ENCODE data around the gene SCFD2.
A peak's percentile ranks its signal among the peaks of the same experiment; 100 is the strongest.

SCFD2 gene

DNA sequence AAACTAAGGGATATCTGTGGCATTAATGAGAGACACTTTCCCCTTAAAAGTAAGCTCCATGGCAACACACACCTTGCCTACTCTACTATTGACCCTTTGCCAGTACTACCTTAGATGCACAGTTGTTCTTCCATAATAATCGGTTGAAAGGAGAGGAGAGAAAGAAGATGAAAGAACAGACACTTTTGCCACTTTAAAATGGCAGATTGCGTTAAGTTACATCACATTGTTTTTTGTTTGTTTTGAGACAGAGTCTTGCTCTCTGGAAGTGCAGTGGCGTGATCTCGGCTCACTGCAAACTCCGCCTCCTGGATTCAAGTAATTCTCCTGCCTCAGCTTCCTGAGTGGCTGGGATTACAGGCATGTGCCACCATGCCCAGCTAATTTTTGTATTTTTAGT lies 239.8 kb downstream of the SCFD2 start:
- TF ChIP-seq CTCF (conservative IDR thresholded peaks at IDR 0.05; ENCODE audit: low read depth, low read length): no peak
- DNase-seq (ENCODE audit: low read depth): no peak
- no peak overlapping the region for H3K4me3 ChIP-seq (ENCODE audit: low read length)

DNA sequence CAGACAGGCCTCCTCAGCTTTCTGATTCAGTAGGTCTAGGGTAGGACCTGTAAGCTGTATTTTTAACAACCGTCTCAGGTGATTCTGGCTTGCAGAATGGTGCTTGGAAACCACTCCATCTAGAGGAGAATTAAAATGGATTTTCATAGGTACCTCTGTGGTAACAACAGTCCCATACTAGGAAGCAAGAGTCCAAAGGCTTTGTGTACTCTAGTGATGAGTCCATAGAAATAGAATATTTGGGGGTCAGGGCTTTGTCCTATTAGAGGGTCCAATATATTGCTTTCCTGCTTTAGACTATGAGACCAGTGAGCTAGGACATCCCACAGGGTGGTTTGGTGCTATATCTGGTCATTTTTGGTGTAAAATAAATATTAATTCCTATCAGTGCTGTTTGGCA lies 242.0 kb downstream of the SCFD2 start:
- no peak overlapping the region for H3K4me3 ChIP-seq (ENCODE audit: low read length)
- TF ChIP-seq CTCF (conservative IDR thresholded peaks at IDR 0.05; ENCODE audit: low read depth, low read length): no peak
- no peak for DNase-seq (ENCODE audit: low read depth)

DNA sequence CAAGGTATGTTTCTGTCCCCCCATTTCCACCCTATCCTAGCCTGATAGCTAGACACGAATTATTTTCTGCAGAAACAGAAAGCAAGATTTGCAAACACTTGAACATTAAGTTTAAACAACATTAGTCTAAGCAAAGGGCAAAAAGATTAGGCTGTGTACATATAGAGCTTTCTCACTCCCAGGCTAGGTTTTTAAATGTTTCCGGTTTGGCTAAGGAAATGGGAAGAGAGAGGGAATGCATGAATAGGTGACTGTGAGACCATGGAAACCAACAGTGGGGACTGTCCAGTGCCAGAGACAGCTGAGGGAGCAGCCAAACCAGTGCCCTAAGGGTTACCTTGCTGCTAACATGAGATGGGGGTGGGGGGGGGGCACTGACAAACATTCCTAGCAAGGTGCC lies 242.7 kb downstream of the SCFD2 start:
- H3K4me3 ChIP-seq (ENCODE audit: low read length): no peak overlapping the region
- no peak for DNase-seq (ENCODE audit: low read depth)
- TF ChIP-seq CTCF (conservative IDR thresholded peaks at IDR 0.05; ENCODE audit: low read depth, low read length): no peak

DNA sequence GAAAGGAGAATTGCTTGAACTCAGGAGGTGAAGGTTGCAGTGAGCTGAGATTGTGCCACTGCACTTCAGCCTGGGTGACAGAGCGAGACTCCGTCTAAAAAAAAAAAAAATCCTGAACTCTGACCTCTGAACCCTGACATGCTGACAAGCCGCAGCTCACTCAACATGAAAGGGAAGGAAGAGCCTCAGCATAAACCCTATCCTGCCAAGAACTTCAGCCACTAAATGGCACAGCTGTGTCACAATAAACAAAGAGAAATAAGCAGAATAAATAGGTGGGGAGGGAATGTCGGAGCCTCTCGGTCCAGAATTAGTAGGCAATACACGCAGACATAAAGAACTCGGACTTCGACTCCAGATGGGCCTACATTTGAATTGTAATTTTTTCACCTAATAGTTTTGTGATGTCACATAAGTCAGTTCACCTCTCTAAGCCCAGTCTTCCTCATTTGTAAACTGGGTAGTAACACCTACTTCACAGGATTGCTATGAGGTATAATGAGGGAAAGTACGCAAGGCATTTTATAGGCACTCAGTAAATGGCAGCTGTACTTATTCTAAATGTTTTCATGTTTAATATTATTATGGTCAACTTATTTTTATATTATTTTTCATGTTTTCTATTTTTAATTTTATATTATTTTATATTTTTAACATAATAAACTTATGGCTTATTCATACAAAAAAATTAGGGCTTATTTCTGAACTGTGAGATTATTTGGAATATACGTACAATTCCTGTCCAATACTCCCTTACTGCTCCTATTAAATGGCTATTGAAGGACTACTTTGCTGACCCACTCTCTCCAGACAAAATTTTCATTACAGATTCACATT lies 243.4 kb downstream of the SCFD2 start:
- DNase-seq (ENCODE audit: low read depth): no peak
- no peak for TF ChIP-seq CTCF (conservative IDR thresholded peaks at IDR 0.05; ENCODE audit: low read depth, low read length)
- H3K4me3 ChIP-seq (ENCODE audit: low read length): no peak overlapping the region

GRCh38 chr4:53121264-53121865 lies 244.5 kb downstream of the SCFD2 start:
- TF ChIP-seq CTCF (conservative IDR thresholded peaks at IDR 0.05; ENCODE audit: low read depth, low read length): no peak
- DNase-seq (ENCODE audit: low read depth): no peak
- H3K4me3 ChIP-seq (ENCODE audit: low read length): no peak overlapping the region

DNA sequence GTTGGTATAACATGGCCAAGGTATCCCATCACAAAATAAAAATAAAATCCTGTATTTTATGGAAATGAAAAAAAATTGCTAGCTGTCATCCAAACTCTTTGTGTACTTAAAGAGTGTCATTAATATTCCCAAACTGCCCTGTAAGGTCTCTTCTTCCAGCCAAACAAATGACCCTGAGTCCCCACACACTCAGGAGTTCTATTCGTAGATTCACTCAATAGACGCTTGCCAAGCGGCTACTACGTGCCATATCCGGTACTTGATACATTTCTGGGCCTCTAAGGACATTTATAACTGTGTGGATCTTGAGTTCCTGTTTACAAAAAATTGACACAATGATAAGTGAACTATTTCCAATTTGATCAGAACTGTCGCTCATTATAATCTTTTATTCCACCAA lies 245.1 kb downstream of the SCFD2 start:
- no peak for DNase-seq (ENCODE audit: low read depth)
- H3K4me3 ChIP-seq (ENCODE audit: low read length): no peak overlapping the region
- TF ChIP-seq CTCF (conservative IDR thresholded peaks at IDR 0.05; ENCODE audit: low read depth, low read length): no peak

- H3K4me3 ChIP-seq (ENCODE audit: low read length): no peak overlapping the region
- DNase-seq (ENCODE audit: low read depth): peak; percentile 37
- no peak for TF ChIP-seq CTCF (conservative IDR thresholded peaks at IDR 0.05; ENCODE audit: low read depth, low read length)
Observed at GRCh38 chr4:53119680-53120079, 246.2 kb downstream of the SCFD2 start.

All from retinal pigment epithelial cell (primary cell).